Endothelial cell (in vitro differentiated cells): ENCODE results near the gene HINT1. TPM values are rescaled to one million over a fixed set of nuclear protein-coding genes. Genes with fewer than 3 reads are reported as not detected.

Source experiments
- DNase-seq: peaks from one replicate; pipeline ENCODE4 v3.0.0; 2021; ENCODE audit warnings: low spot score
- H3K27ac Mint-ChIP-seq: one replicate; pipeline ENCODE4 v1.8.0; 2021; ENCODE audit warnings: mixed read lengths, inconsistent platforms; ENCODE audit not compliant: unreplicated experiment
- H3K27me3 Mint-ChIP-seq: one replicate; pipeline ENCODE4 v1.8.0; 2021; ENCODE audit warnings: mild to moderate bottlenecking, moderate library complexity, mixed read lengths, inconsistent platforms; ENCODE audit not compliant: unreplicated experiment
- H3K36me3 Mint-ChIP-seq: one replicate; pipeline ENCODE4 v1.8.0; 2021; ENCODE audit warnings: mild to moderate bottlenecking, low read depth, mixed read lengths, inconsistent platforms; ENCODE audit not compliant: unreplicated experiment
- H3K4me1 Mint-ChIP-seq: one replicate; pipeline ENCODE4 v1.8.0; 2021; ENCODE audit warnings: mild to moderate bottlenecking, mixed read lengths, inconsistent platforms; ENCODE audit not compliant: unreplicated experiment
- H3K4me3 Mint-ChIP-seq: one replicate; pipeline ENCODE4 v1.8.0; 2021; ENCODE audit warnings: mild to moderate bottlenecking, mixed read lengths, inconsistent platforms; ENCODE audit not compliant: unreplicated experiment
- H3K9me3 Mint-ChIP-seq: one replicate; pipeline ENCODE4 v1.8.0; 2021; ENCODE audit warnings: mixed read lengths, inconsistent platforms; ENCODE audit not compliant: unreplicated experiment
- total RNA-seq: library from RNA; stranded (reverse); fragmentation: NEBNext Ultra II Directional; extraction: Animal tissue kit (Norgen Biotek cat#: 25700); gene quantifications from one replicate; pipeline ENCODE4 v1.2.1, GENCODE V29; 2021; ENCODE audit not compliant: unreplicated experiment
- TF ChIP-seq, protein P1 (sequence below): fragments of 200-600 bp; sonication (generic); IDR thresholded peaks from one replicate; pipeline ENCODE4 v1.5.0; 2021; ENCODE audit warnings: antibody characterized with exemption; ENCODE audit not compliant: unreplicated experiment

HINT1 gene
- total RNA-seq, 1 donor from 2014 or later = 216 TPM

DNA sequence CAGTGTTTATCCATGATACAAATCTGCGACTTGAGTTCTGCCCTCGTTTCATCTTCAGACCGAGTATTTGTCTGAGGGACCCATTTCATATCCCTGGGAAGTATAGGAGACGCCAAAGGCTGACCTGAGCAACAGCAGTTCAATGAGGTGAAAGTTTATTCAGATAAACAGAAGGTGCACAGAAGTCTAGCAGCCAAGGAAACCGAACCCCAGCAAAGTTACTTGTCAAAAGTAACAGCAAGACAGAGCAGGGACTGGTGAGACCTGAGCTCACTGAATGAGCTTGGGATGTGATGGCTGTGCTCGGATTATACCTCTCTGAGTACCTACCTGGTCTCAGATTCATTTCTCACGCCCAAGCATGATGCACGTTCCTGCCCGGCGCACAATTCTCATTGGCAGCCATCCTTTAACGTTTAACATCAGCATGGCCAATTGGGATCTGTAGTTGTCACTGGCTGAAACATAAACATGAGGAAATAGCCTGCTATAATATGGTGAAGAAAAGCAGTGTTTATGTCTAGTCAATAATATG lies 6.3 kb upstream of the HINT1 start:
- H3K4me3 Mint-ChIP-seq = peak overlapping the region; percentile 92
- H3K9me3 Mint-ChIP-seq = no peaks in the 10 kb centered on the region
- peaks cover 11% of the 10 kb centered on the region for H3K4me1 Mint-ChIP-seq

DNA sequence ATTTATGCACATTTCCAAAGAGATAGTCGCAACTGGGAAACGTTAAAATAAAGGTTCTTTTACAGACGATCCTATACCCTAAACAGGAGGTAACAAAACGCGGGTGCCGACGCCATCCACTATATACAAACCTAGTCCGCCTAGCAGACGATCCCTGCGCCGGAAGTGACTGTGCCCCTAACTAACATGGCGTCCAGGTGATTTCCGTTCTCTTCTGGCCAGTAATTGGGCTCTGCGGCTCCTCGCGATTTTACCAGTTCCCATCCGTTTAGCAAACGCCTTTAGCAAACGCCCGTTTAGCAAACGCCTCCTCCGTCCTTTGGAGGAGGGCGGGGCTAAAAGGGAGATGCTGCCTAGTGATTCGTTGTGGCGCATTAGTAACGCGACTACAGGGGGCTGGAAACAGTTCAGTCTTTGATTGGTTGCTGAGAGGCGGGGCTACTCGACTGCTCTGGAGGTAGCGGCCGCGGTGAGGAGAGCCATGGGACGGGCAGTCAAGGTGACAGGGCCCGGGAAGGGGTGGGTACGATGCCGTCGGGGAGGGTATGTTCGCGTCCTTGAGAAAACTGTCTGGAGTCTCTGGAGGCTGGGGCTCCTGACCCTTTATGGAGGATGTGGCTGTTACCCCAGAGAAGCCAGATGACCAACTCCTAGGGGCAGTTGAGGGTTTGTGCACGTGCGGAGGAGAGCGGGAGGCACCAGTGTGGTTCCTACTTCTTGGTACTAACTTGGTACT lies 5.7 kb upstream of the HINT1 start, which contains the start of gene LYRM7:
LYRM7 (plus strand) TSS at position 405 of the 736 bp plus-strand sequence; CDS start at position 482, 77 bp downstream.
- Mint-ChIP-seq H3K9me3 (no peaks in the 10 kb centered on the region), H3K4me3 (peak within 1 kb of the TSS; percentile 92), H3K27ac (peak within 1 kb of the TSS; percentile 93), H3K4me1 (peaks cover 13% of the 10 kb centered on the region), H3K36me3 (peaks cover 3% of the 10 kb centered on the region), H3K27me3 (peaks cover 2% of the 10 kb centered on the region)
- TF ChIP-seq, protein P1, sequence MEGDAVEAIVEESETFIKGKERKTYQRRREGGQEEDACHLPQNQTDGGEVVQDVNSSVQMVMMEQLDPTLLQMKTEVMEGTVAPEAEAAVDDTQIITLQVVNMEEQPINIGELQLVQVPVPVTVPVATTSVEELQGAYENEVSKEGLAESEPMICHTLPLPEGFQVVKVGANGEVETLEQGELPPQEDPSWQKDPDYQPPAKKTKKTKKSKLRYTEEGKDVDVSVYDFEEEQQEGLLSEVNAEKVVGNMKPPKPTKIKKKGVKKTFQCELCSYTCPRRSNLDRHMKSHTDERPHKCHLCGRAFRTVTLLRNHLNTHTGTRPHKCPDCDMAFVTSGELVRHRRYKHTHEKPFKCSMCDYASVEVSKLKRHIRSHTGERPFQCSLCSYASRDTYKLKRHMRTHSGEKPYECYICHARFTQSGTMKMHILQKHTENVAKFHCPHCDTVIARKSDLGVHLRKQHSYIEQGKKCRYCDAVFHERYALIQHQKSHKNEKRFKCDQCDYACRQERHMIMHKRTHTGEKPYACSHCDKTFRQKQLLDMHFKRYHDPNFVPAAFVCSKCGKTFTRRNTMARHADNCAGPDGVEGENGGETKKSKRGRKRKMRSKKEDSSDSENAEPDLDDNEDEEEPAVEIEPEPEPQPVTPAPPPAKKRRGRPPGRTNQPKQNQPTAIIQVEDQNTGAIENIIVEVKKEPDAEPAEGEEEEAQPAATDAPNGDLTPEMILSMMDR = no peak
- peak; percentile 90 for DNase-seq

More for the DNA sequence above, 6.3 kb upstream of the HINT1 start:
- peak overlapping the region; percentile 93 for H3K27ac Mint-ChIP-seq
- DNase-seq = no peak
- TF ChIP-seq, protein P1 = no peak
- H3K36me3 Mint-ChIP-seq = peaks cover 3% of the 10 kb centered on the region
- no peaks in the 10 kb centered on the region for H3K27me3 Mint-ChIP-seq

DNA sequence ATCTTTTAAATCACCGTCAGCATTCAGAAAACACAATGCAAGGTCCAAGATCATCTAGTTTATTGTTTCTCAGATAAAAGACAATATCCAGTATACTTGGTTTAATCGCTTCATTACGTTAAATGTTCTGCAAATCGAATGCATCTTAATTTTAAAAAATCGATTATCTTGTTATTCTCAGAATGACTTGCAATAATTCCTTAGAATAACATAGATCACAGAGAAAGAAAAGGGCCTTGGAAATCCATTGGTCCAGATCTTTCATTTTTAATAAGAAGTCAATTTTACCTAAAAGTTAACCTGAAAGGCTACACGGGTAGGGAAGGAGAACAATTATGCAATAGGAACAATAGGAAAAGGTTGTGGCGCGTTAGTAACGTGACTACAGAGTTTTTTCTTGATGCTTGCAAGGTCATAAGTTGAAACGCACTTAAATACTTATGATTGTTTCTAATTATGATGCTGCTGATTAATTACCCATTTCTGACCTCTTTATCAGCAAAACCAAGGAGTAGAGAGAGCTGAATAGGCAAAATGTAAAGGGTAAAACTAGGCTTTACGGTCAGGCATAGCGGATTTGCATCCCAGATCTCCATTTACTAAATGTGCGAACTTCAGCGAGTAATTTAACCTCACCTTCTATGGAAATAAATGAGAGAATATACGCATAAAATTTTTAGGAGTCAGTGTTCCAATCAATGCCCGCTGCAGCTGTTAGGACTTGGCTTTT lies 4.9 kb upstream of the HINT1 start:
- peaks cover 3% of the 10 kb centered on the region for H3K36me3 Mint-ChIP-seq
- DNase-seq = no peak
- H3K4me3 Mint-ChIP-seq = peak overlapping the region; percentile 92
- no peaks in the 10 kb centered on the region for H3K9me3 Mint-ChIP-seq
- H3K27me3 Mint-ChIP-seq = peaks cover 2% of the 10 kb centered on the region
- TF ChIP-seq, protein P1 = no peak
- H3K4me1 Mint-ChIP-seq = peaks cover 17% of the 10 kb centered on the region
- H3K27ac Mint-ChIP-seq = peak overlapping the region; percentile 93

GRCh38 chr5:131167615-131168014 lies 2.6 kb upstream of the HINT1 start:
- peaks cover 4% of the 10 kb centered on the region for H3K27me3 Mint-ChIP-seq
- no peaks in the 10 kb centered on the region for H3K9me3 Mint-ChIP-seq
- TF ChIP-seq, protein P1 = no peak
- peaks cover 25% of the 10 kb centered on the region for H3K4me1 Mint-ChIP-seq
- no peak overlapping the region for H3K27ac Mint-ChIP-seq
- peaks cover 6% of the 10 kb centered on the region for H3K36me3 Mint-ChIP-seq
- no peak overlapping the region for H3K4me3 Mint-ChIP-seq
- no peak for DNase-seq
